Esophagus muscularis mucosa (tissue), 4 donors: ENCODE results near the gene RPS6KA1.
A peak's percentile ranks its signal among the peaks of the same experiment; 100 is the strongest.

Experiments
- CTCF ChIP-seq, 3 experiments: fragments of 200-600 bp in 2 of 3; fragments of 450-650 bp in 1 of 3; sonication (generic) in 2 of 3; IDR thresholded peaks; one replicate each; pipeline ENCODE4 v1.5.1; 2017 to 2019; ENCODE audit warnings: antibody characterized with exemption in 3 of 3, mild to moderate bottlenecking in 2 of 3, moderate library complexity in 1 of 3
- EP300 ChIP-seq: sonication (generic); formaldehyde crosslinking; IDR thresholded peaks from one replicate; pipeline ENCODE4 v1.6.1; 2017; ENCODE audit warnings: antibody characterized with exemption
- POLR2A ChIP-seq: fragments of 450-650 bp; IDR thresholded peaks from one replicate; pipeline ENCODE4 v1.6.1; 2017; ENCODE audit warnings: antibody characterized with exemption, moderate library complexity, mild to moderate bottlenecking, low read depth
- POLR2AphosphoS5 ChIP-seq, 2 donors: sonication (generic); formaldehyde crosslinking; IDR thresholded peaks; one replicate each; pipeline ENCODE4 v1.6.1; 2017; ENCODE audit warnings: antibody characterized with exemption in 2 of 2

GRCh38 chr1:26597629-26598039 lies 68.1 kb downstream of the RPS6KA1 start:
- TF ChIP-seq POLR2A (no peak), CTCF (IDR thresholded peaks at IDR 0.05) (peak; percentile 61 to 82 (median 63)), POLR2AphosphoS5 (IDR thresholded peaks at IDR 0.05) (no peak), EP300 (no peak)
